Stimulated activated CD8-positive, alpha-beta memory T cell treated with anti-CD3 and anti-CD28 coated beads, Interleukin-15, amount 100 ng/mL, for 48 hours (primary cell): ENCODE measurements around the gene GABRR2.

Source experiments
- DNase-seq, 2 donors: peaks; one replicate each; pipeline ENCODE4 v3.0.0-alpha.2; 2020; ENCODE audit warnings: low read depth in 2 of 2

Gene GABRR2

GRCh38 chr6:89291256-89291819, 23.8 kb downstream of the GABRR2 start:
- DNase-seq, result no peak

- DNase-seq, result no peak
Observed at GRCh38 chr6:89290401-89291155, 24.5 kb downstream of the GABRR2 start.

GRCh38 chr6:89289710-89290109, 25.4 kb downstream of the GABRR2 start:
- DNase-seq, result no peak

- no peak for DNase-seq
Observed at GRCh38 chr6:89287351-89288028, 27.6 kb downstream of the GABRR2 start.

GRCh38 chr6:89286516-89286915, 28.6 kb downstream of the GABRR2 start:
- DNase-seq, result no peak

- no peak for DNase-seq
Observed at GRCh38 chr6:89284963-89285735, 29.9 kb downstream of the GABRR2 start.

GRCh38 chr6:89284081-89284480, 31.0 kb downstream of the GABRR2 start:
- DNase-seq, result no peak

- no peak for DNase-seq
Observed at GRCh38 chr6:89282749-89283148, 32.4 kb downstream of the GABRR2 start.

- peak; percentile 10 to 20 for DNase-seq
Observed at GRCh38 chr6:89281779-89282246, 33.3 kb downstream of the GABRR2 start.

- no peak for DNase-seq
Observed at GRCh38 chr6:89278956-89279355, 36.1 kb downstream of the GABRR2 start.

GRCh38 chr6:89275900-89276299, 39.2 kb downstream of the GABRR2 start:
- DNase-seq, result no peak

GRCh38 chr6:89273816-89274215, 41.3 kb downstream of the GABRR2 start:
- DNase-seq, result no peak

- DNase-seq, result no peak
Observed at GRCh38 chr6:89272596-89272995, 42.5 kb downstream of the GABRR2 start.

- no peak for DNase-seq
Observed at GRCh38 chr6:89270951-89271721, 44.0 kb downstream of the GABRR2 start.

- no peak for DNase-seq
Observed at GRCh38 chr6:89269981-89270380, 45.1 kb downstream of the GABRR2 start.

- DNase-seq, result no peak
Observed at GRCh38 chr6:89269252-89269651, 45.8 kb downstream of the GABRR2 start.

GRCh38 chr6:89268776-89269175, 46.3 kb downstream of the GABRR2 start:
- DNase-seq, result no peak

- no peak for DNase-seq
Observed at GRCh38 chr6:89267918-89268317, 47.2 kb downstream of the GABRR2 start.

GRCh38 chr6:89264296-89264695, 50.8 kb downstream of the GABRR2 start:
- DNase-seq, result no peak

- no peak for DNase-seq
Observed at GRCh38 chr6:89260832-89261231, 54.3 kb downstream of the GABRR2 start.

GRCh38 chr6:89260310-89260709, 54.8 kb downstream of the GABRR2 start:
- DNase-seq, result no peak
